Activated CD4-positive, alpha-beta T cell treated with anti-CD3 and anti-CD28 coated beads, Interleukin-2, amount 50 U/mL, for 1 hour (primary cell): ENCODE data around the gene ZMYND15.

ENCODE experiments used
- DNase-seq: peaks from one replicate; pipeline ENCODE4 v3.0.0-alpha.2; 2020

The ZMYND15 gene

DNA sequence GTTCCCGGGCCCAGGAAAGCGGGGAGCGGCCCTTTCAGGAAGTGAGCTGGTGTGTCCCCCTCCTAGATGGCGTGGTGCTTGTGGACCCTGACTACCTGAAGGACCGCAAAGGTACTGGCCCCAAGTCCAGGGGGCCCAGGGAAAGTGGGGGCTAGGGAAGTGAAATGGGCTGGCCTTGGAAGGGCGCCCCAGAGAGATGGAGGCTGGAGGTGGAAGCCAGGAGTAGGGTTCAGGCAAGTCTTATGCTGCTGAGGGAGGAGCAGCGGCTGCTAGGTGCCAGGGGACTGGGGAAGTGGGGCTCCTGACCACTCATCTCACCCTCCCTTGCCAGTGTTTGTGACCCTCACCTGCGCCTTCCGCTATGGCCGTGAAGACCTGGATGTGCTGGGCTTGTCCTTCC, 23.6 kb upstream of the ZMYND15 start:
- no peak for DNase-seq

DNA sequence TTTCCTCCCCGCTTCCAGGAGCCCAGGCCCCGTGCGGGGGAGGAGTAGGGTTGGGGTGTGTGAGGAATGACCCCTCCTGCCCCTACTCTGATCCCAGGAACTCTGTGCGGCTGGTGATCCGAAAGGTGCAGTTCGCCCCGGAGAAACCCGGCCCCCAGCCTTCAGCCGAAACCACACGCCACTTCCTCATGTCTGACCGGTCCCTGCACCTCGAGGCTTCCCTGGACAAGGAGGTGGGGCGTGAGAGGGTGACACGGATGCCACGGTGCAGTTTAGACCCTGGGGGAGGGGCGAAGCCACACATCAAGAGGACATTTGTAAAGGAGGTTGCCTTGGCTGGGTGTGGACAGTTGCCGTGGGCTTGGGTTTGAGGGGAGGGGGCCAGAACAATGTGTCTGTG, 21.8 kb upstream of the ZMYND15 start:
- DNase-seq, result no peak

DNA sequence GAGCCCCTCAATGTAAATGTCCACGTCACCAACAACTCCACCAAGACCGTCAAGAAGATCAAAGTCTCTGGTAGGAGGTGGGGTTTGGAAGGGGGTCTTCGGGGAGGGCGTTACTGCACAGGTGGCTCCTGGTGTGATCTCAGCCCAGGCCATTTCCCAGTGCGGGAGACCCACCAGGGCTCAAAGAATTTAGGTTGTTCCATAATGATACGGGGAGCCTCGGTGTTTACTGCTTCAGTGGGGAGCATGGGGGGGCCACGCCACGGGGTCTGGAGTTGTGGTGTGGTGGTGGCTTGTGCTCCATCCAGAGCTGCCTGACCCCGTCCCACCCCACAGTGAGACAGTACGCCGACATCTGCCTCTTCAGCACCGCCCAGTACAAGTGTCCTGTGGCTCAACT, 21.4 kb upstream of the ZMYND15 start:
- DNase-seq, result no peak

DNA sequence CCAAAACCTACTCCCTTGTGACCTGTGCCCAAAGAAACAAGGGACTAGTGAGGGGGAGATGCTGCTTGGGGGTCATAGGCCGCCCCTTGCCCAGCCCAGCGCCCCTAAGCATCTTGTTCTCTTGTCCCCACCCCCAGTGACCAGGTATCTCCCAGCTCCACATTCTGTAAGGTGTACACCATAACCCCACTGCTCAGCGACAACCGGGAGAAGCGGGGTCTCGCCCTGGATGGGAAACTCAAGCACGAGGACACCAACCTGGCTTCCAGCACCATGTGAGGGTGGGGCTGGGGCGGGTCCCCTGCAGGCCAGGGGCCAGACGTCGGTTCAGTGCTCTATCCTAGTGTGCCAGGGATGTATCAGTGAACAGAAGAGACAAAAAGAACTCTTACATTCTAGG, 20.5 kb upstream of the ZMYND15 start:
- no peak for DNase-seq

DNA sequence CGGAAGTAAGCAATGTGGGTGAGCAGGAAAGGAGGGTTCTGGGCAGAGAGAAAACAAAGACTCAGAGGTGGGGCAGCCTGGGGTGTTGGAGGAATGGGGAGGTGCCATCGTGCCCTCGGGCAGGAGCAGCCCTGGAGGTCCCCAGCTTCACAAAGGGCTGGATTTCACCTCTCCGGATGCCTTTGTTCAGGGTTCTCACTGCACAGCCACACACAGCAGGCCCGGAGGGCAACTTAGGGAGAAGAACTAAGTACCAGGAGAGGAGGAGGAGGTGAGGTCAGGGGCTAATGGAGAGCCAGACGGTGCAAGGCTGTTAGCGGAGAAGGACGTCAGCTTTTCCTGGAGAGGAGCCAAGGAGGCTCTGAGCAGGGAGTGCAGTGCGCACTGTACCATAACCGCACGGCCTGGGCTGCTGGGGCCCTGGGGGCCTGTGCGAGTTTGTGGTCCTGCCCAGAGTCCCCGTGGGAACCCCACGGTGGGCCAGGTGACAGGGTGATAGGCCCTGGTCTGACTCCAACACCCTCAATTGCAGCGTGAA, 19.9 kb upstream of the ZMYND15 start:
- no peak for DNase-seq

DNA sequence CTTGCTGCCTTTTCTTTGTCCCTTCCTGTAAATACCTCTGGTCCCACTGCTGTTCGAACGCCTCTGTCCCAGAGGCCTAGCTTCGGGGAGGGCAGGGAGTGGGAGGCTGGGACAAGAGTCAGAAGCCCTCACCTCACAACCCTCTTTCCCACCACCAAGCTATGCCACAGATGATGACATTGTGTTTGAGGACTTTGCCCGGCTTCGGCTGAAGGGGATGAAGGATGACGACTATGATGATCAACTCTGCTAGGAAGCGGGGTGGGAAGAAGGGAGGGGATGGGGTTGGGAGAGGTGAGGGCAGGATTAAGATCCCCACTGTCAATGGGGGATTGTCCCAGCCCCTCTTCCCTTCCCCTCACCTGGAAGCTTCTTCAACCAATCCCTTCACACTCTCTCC, 18.8 kb upstream of the ZMYND15 start:
- DNase-seq, result no peak

DNA sequence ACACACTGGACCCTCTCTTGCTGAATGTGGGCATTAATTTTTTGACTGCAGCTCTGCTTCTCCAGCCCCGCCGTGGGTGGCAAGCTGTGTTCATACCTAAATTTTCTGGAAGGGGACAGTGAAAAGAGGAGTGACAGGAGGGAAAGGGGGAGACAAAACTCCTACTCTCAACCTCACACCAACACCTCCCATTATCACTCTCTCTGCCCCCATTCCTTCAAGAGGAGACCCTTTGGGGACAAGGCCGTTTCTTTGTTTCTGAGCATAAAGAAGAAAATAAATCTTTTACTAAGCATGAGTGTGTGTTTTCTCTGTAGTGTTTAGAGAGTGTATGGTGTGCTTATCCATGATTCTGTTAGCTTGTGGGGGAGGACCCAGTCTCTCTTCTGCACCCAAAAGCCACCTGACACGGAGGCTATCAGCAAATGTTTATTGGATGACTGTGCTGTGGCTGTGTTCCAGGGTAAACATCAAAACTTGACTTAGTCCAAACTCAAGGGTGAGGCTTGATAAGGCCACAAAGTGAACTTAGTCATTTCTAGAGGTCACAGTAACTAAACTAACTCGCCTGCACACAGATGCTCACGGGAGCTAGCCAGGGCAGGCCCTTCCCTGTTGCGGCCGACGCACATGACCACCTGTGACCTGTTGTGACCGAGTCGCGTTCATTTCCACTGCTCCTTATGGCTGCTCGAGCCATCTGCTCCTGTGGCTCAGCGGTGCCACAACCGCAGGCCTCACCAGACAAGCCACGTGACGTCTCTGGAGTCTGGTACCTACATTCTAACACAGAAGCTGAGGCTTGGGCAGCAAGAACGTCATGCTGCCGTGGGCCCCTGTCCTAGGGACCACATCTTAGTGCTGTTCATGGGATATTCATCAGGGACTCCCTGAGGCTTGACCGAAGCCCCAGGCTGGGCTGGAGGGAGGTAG, 18.2 kb upstream of the ZMYND15 start:
- no peak for DNase-seq

DNA sequence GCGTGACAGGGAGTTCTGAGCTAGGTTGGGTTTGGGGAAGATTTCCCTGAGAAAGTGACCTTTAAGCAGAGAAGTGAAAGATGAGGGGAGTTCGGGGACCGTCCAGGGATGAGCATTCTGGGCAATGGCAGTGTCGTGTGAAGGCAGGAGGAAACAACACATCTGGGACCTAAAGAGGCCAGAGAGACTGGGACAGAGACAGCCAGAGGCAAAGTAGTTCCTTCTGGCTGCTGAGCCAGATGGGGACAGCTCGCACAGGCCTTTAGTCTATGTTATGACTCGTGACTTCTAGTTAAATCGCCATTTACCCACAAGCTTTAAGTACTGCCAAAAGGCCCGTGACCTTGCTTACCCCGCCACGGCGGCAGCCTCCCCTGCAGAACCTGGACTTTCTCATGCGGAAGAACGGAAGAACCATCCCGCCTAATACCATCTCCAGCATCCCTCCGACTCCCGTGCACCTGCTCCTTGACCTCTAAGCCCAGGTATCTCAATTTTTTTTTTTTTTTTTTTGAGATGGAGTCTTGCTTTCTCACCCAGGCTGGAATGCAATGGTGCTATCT, 16.9 kb upstream of the ZMYND15 start:
- DNase-seq, result no peak

DNA sequence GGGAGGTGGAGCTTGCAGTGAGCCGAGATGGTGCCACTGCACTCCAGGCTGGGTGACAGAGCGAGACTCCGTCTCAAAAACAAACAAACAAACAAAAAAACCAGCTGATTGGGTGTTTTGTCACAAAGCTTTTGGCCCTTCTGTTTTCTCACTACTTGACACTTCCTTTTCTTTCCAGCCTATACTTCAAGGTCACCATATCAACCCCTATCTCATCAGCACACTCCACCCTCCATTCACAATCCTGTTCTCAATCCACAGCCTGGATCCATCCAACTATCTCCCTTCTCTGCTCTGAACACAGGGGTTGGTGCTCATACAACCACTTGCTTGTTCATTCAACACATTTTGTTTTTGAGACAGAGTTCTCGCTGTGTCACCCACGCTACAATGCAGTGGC, 15.0 kb upstream of the ZMYND15 start:
- no peak for DNase-seq

DNA sequence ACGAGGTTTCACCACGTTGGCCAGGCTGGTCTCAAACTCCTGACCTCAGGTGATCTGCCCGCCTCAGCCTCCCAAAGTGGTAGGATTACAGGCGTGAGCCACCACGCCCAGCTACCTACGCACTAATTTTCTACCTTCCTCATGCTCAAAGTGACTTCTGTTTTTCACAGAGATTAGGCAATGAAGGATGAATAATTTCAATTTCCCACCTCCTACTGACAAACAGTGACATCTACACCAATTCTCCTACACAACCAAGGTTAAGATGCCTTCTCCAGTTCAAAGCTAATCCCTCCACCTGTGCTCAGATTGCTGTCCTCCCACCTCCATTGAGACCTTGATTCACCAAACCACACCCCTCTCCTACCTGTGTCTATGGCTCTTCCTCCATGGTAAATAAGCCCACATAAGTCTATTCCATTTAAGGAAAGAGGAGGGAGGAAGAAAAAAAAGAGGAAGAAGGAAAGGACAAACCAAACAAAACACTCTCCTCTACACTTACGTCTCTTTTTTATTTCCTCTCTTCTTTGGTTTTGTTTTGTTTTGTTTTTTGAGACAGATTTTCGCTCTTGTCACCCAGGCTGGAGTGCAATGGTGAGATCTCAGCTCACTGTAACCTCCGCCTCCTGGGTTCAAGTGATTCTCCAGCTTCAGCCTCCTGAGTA, 13.9 kb upstream of the ZMYND15 start:
- DNase-seq, result no peak

DNA sequence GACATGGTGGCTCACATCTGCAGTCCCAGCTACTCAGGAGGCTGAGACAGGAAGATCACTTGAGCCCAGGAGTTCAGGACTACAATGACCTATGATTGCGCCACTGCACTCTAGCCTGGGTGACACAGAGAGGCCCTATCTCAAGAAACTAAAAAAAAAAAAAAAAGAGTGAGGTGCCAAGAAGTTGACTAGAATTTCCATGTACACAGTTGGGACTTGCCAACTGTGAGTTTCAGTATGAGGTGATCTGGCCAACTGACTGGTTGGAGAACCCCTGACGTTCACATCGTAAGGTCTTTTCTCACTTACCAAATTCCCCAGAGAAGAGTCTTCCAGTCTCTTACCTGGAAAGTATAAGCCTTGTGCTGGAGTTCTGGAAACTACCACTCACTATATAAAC, 11.5 kb upstream of the ZMYND15 start:
- no peak for DNase-seq

DNA sequence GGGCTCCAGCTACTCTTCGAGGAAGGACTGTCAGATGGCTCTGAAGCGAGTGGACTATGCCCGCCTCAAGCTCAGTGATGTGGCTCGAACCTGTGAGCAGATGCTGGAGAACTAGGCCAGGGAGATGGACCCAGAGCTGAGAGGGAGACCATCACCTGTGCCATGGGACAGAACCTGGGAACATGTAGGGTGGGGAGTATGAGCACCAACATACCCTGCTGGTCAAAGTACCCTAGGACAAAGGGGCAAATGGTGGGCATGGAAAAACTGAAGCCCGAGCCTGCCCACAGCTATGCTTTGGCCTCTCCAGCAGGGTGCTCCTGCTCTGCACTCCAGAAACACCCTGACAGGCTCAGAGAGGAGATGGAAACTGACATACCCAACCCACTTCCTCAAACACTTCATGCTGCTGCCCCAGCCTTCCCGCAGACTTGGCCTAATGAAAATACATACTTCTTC, 6.5 kb upstream of the ZMYND15 start:
- no peak for DNase-seq

DNA sequence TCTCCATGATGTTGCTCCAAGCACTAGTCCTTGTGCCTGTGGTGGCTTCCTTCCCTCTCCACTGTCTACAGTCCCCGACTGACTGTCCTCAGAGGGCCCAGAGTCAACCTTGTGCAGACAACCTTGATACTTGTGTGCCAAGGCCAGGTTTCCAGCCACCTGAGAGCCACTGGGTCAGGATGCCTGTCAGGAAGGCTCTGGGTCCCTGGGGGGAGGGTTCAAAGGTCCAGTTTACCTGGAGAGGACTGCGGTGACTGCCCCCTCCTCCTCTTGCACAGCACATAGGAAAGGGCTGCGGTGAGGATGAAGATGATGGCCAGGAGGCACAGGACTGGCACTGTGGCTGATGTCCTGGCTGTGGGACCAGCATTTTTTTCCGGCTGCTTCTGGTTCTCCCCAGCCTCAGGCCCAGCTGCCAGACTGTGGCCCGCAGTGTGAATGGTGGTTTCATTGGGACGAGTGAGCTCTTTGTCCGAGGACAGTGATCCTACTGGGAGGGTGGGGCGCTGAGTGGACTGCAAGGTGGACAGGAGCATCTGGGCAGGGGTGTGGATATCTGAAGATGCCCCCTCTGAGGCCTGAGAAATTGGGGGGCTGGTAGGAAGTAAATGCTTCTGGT, 4.7 kb upstream of the ZMYND15 start:
- no peak for DNase-seq

DNA sequence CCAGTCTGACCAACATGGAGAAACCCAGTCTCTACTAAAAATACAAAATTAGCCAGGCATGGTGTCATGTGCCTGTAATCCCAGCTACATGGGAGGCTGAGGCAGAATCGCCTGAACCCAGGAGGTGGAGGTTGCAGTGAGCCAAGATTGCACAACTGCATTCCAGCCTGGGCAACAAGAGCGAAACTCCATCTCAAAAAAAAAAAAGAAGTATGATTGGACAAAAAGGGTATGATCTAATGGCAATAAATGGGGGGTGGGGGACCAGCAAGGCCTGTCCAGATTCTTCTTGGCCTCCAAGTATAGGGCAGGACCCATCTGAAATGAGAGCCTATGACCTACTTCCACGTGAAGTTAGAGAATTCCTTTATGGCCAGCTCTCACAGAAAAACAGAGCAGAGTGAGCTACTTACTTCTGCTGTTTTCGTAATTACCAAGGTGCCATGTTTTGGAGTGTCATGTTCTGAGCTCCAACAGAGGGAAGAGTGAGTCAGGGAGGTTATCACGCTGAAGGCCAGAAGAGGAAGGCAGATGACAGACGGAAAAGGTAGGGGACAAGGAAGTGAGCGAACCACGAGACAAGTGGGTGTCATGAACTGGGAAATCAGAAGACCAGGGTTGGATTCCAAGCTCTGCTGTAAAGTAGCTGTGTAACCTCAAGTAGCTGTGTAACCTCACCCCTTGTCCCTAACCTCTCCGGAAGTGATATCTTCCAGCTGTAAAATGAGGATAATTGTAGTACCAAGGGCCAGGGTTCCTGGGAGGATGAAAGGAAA, 3.6 kb upstream of the ZMYND15 start:
- no peak for DNase-seq

DNA sequence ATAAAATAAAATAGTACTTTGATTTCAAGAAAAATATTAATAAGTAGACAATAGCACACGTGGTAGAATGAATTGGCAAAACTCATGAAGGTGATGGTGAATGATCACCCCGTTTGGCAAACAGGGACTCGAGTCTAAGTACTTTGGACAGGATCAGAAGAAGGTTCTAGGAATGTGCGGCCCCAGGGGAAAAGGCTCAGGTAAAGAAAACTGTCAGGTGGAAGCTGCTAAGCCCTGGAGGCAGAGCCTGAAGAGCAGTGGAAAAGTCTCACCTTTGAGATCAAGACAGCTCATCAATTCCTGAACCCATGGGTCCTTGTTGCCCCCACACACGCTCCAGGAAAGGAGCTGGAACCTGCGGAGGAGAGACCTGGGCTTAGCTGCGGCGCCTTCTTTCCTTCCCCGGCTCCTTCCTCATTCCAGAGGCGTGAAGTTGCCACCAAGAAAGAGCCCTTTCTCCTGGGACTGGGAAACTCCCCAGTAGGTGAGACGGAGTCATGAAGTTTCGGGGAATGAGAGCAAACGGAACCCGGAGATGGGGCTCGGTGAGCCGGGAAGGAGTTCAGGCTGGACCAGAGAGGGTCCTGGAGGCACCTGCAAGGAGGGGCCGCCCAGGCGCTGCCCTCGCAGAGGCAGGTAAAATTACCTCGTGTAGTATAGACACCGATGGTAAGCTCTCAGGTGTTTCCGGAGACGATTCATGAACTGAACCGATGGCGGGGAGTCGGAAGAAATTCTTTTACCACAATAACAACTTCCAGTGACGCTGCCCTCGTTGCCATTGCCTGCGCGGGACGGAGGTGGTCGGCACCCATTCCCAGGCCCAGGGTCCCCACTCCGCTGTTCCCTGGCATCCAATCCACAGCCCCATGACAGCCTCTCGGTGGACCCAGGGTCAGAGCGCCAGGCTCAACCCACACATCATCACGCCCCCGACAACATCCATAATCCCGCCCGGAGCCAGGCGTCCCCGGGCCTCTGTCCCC, 1.2 kb upstream of the ZMYND15 start:
- peak; percentile 31 for DNase-seq

DNA sequence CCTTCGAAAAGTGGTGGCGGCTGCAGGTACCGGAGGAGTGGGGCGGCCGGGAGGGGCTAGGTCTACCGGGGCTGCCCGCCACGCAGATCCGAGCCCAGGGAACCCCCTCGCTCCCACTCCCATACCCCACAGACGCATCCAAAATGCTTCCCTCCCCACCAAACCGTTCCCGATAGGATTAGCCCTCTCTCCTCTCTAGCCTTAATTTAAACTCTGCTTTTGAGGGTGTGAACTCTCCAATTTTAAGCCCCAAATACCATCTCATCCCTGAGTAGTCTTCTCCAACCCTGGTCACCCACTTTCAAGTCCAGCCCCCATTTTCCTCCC, 355 bp downstream of the ZMYND15 start:
- no peak for DNase-seq

DNA sequence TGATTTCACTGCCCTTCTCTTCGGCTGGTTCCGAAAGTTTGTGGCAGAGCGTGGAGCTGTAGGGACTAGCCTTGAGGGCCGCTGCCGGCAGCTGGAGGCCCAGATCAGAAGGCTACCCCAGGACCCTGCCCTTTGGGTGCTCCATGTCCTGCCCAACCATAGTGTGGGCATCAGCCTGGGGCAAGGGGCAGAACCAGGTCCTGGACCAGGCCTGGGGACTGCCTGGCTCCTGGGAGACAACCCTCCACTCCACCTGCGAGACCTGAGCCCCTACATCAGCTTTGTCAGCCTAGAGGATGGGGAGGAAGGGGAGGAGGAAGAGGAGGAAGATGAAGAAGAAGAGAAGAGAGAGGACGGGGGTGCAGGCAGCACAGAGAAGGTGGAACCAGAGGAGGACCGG, 951 bp downstream of the ZMYND15 start:
- no peak for DNase-seq

DNA sequence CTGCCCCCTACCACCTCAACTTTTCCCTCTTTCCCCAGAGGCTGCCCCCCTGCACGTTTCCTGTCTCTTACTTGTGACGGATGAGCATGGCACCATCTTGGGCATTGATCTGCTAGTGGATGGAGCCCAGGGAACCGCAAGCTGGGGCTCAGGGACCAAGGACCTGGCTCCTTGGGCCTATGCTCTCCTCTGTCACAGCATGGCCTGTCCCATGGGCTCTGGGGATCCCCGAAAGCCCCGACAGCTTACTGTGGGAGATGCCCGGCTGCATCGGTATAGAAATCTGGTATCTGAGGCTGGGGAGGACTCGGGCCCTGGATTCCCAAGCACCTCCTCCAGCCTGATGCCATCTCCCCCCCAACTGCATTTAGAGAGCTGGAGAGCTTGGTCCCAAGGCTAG, 1.9 kb downstream of the ZMYND15 start:
- no peak for DNase-seq

DNA sequence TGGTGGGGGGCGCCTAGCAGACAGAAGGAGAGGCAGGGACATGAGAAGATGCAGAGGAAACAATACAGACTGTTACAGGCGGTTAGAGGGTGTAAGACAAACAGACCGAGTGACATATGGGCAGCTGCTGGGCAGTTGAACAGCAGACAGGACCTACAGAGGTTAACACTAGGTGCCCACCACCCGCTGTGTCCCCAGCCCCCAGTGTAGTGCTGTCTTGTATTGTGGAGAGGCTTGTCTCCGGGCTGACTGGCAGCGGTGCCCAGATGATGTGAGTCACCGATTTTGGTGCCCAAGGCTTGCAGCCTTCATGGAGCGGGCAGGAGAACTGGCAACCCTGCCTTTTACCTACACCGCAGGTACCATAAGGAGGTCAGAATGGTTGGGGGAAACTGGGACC, 2.5 kb downstream of the ZMYND15 start:
- no peak for DNase-seq

DNA sequence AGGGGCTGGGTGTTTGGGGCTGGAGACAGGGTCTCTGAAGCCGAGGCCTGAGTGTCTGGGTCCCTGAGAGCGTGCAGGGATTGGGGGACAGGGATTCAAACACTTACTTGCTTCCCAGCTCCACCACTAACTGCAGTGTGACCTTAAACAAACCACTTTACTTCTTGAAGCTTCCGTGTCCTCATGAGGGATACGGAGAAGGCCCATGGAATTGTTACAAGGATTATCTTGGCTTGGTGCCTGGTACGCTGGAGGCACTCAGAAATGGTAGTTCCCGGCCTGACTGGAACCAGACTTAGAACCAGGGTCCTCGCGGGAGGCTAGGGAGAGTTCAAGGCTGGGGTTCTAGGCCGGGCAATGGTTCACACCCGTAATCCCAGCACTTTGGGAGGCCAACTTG, 3.0 kb downstream of the ZMYND15 start:
- no peak for DNase-seq

DNA sequence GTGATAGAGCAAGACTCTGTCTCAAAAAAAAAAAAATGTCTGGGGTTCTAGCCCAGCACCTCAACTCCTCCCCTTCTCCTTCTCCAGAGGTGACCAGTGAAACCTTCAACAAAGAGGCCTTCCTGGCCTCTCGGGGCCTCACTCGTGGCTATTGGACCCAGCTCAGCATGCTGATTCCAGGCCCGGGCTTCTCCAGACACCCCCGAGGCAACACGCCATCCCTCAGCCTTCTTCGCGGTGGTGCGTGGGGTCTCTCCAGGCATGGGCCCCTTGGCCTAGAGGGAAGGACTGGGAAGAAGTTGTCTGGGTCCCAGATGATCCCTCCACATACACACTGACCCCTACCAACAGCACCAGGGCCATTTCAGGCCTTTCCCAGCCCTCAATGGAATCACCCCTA, 3.6 kb downstream of the ZMYND15 start:
- DNase-seq, result no peak
